GM21619 (cell line): Measurements from ENCODE around the gene ARHGEF37.
A peak's percentile ranks its signal among the peaks of the same experiment; 100 is the strongest.
"Not testable (repeated sequence)": the region's sequence is repeated elsewhere in the genome, so short reads cannot be mapped to it uniquely, and the experiment has no call there.

Experiments used
- ATAC-seq: cut with Tn5 transposase; IDR thresholded peaks from one replicate; pipeline ENCODE4 v1.9.1; 2021; ENCODE audit not compliant: unreplicated experiment

Gene ARHGEF37

GRCh38 chr5:149669273-149669672 is 88.0 kb downstream of the ARHGEF37 start:
- not testable (repeated sequence) for ATAC-seq

DNA sequence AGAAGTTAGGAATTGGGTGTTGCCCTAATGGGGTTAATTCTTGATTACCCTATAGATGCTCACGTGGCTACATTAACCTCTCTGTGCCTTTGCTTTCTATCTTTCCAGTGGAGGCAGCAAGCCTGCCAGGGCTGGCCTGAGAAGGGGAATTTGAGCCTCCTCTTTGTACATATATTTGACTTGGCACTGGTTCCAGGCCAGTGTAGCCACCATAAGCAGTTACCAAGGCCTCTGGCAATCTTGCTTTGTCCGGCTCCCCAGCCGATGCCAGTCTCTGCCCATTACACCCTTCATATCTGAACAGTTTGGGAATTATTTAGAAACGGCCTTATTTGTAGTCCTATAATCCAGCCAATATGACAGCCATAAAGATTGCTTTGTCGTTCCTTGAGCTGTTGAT is 90.2 kb downstream of the ARHGEF37 start:
- ATAC-seq = no peak

DNA sequence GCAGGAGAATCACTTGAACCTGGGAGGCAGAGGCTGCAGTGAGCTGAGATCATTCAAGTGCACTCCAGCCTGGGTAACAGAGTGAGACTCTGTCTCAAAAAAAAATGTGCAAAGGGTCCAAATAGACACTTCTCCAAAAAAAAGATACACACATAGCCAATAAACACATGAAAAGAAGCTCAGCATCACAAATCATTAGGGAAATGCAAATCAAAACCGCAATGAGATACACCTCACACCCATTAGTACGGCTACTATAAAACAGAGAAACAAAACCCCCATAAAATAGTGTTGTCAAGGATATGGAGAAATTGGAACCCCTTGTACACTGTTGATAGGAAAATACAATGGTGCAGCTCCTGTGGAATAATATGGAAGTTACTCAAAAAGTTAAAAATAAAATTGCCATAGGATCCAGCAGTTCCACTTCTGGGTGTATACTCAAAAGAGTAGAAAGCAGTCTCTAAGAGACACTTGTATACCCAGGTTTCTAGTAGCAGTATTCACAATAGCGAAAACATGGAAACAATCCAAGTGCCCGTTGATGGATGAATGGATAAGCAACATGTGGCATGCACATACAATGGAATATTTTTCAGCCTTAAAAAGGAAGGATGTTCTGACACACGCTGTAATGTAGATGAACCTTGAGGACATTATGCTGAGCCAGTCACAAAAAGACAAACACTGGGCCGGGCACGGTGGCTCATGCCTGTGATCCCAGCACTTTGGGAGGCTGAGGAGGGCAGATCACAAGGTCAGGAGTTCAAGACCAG is 91.6 kb downstream of the ARHGEF37 start:
- ATAC-seq = no peak

GRCh38 chr5:149674686-149675085 is 93.4 kb downstream of the ARHGEF37 start:
- peak; percentile 47 for ATAC-seq

DNA sequence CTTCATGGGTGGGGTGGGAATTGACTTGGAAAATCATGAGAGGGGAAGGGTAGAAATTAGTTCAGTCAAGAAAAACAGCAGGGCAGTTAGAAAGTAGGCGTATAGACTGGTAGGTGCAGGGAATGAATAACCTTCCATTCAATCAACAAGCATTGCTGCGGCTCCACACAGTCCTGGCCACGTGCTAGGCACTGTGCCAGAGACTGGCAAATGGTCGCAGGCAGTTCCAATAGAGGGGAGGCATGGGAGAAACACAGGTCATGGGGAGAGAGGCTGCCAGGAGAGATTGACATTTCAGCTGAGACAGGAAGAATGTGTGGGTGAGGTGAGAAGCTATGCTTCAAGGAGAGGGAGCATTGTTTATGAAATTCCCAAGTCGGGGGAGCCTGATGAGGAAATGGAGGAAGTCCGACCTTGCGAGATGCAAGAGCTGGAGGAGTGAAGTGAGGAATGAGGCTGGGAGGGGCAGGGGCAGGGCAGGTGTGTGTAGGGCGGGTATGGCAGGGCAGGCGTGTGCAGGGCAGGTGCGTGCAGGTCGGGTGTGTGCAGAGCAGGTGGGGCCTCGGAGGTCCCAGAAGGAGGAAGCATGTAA is 94.4 kb downstream of the ARHGEF37 start:
- no peak for ATAC-seq

GRCh38 chr5:149677731-149678130 is 96.4 kb downstream of the ARHGEF37 start:
- no peak for ATAC-seq

DNA sequence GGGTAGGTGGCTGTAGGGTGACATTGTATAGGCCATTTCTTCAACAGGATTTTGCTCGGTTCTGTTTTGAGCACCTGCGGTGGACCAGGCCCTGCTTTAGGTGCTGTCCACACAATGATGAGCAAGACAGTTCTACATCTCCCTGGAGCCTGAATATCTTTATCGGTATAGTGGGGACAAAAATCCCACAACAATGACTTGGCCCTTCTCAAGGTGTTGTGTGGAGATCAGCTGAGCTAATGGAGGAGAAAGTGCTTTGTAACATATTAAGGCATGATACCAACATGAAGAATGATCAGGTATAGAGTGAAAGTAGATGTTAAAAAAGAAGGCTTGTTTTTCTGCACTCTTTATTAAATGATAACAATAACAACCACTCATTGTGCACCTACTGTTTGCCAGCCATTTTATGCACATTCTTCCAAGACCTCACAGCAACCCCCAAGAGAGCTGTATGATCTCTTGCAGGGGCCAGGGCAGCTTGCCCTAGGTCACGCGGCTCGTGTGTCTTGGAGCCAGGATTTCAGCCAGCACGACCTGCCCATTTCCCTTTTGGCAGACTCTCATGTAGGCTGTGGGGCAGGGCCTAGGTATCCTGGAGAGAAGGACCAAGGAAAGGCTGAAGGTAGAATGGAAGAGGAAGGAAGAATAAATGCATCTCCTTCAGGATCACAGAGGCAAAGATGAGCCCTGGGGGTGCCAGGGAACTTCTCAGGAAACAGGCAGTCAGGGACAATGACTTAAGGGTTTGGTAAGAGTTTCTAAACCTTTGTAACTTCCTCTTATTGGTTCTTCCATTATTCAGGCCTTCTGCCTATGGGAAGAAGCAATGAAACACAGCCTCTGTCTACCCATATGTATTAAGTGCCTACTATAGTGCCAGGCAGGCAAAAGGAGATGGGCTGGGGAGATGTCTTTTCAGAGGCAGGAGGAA is 98.8 kb downstream of the ARHGEF37 start:
- ATAC-seq = peak; percentile 43

- ATAC-seq = peak; percentile 97
Observed at GRCh38 chr5:149680810-149681221, 99.5 kb downstream of the ARHGEF37 start.

- no peak for ATAC-seq
Observed at GRCh38 chr5:149681252-149681651, 100.0 kb downstream of the ARHGEF37 start.

- ATAC-seq = no peak
Observed at GRCh38 chr5:149681922-149682321, 100.6 kb downstream of the ARHGEF37 start.

- ATAC-seq = no peak
Observed at GRCh38 chr5:149682532-149683075, 101.3 kb downstream of the ARHGEF37 start.

DNA sequence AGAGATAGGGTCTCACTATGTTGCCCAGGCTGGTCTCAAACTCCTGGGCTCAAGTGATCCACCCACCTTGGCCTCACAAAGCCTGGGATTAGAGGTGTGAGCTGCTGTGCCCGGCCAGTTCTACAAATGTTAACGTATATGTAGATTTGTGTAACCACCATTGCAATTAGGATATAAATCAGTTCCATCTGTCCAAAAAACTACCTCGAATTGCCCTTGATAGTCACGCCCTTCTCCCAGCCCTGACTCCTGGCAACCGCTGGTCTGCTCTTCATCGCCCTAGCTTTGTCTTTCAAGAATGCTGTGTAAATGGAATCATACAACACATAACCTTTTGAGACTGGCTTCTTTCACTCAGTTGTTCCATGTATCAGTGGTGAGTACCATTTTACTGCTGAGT is 102.7 kb downstream of the ARHGEF37 start:
- no peak for ATAC-seq

DNA sequence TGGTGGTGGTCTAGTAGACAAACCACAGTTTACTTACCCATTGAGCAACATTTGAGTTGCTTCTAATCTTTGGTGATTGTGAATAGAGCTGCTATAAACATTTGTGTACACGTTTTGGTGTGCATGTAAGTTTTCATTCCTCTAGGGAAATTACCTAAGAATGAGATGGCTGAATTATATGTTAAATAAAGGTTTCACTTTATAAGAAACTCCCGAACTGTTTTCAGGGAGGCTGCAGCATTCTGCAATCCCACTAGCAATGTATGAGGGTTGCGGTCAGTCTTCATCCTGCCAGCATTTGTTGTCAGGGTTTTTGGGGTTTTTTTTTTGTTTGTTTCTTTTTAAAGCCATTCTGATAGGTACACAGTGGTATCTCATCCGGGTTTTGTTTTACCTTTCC is 103.1 kb downstream of the ARHGEF37 start:
- no peak for ATAC-seq
